PFSK-1 (cell line): ENCODE data around the gene NAA40.

ENCODE experiments used
- FOXP2 ChIP-seq: optimal IDR thresholded peaks from 2 replicates; pipeline ENCODE3; 2011; ENCODE audit warnings: borderline replicate concordance, control low read depth, inconsistent platforms; ENCODE audit not compliant: insufficient read depth; ENCODE audit errors: extremely low read length, extremely low read depth
- POLR2AphosphoS5 ChIP-seq: IDR thresholded peaks from 2 replicates; pipeline ENCODE4 v1.6.1; 2012; ENCODE audit warnings: low read depth, mild to moderate bottlenecking, control low read depth, low read length, moderate library complexity
- SIN3A ChIP-seq: IDR thresholded peaks from 2 replicates; pipeline ENCODE4 v1.6.1; 2012; ENCODE audit warnings: mild to moderate bottlenecking, low read length, moderate library complexity, borderline replicate concordance; ENCODE audit not compliant: insufficient read depth
- TAF1 ChIP-seq: IDR thresholded peaks from 2 replicates; pipeline ENCODE4 v1.6.1; 2012; ENCODE audit warnings: low read length, control low read depth, borderline replicate concordance; ENCODE audit not compliant: insufficient read depth
- TF ChIP-seq, protein P1 (sequence below), 2 experiments: IDR thresholded peaks; 2 replicates each; pipeline versions ENCODE4 v1.6.1 to v1.8.0; 2011 to 2012; ENCODE audit warnings: low read depth in 2 of 2, low read length in 2 of 2, control low read depth in 1 of 2, inconsistent platforms in 1 of 2, mild to moderate bottlenecking in 1 of 2, moderate library complexity in 1 of 2; ENCODE audit not compliant: insufficient read depth in 1 of 2

The NAA40 gene

DNA sequence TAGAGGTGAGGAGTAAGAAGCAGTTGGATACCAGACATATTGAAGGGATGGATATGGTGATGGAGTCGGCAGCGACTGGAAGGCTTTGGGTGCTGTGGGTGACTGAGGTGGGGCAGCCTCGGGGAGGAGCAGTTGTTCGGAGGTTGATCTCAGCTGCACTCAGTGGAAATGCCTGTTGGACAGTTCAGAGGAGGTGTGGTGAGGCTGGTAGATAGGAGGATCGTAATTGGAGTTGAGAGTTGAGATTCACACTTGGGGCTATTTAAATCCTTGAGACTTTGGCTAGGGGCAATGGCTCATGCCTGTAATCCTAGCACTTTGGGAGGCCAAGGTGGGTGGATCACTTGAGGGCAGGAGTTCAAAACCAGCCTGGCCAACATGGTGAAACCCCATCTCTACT is 54.3 kb downstream of the NAA40 start:
- TF ChIP-seq POLR2AphosphoS5 = no peak
- TF ChIP-seq, protein P1, sequence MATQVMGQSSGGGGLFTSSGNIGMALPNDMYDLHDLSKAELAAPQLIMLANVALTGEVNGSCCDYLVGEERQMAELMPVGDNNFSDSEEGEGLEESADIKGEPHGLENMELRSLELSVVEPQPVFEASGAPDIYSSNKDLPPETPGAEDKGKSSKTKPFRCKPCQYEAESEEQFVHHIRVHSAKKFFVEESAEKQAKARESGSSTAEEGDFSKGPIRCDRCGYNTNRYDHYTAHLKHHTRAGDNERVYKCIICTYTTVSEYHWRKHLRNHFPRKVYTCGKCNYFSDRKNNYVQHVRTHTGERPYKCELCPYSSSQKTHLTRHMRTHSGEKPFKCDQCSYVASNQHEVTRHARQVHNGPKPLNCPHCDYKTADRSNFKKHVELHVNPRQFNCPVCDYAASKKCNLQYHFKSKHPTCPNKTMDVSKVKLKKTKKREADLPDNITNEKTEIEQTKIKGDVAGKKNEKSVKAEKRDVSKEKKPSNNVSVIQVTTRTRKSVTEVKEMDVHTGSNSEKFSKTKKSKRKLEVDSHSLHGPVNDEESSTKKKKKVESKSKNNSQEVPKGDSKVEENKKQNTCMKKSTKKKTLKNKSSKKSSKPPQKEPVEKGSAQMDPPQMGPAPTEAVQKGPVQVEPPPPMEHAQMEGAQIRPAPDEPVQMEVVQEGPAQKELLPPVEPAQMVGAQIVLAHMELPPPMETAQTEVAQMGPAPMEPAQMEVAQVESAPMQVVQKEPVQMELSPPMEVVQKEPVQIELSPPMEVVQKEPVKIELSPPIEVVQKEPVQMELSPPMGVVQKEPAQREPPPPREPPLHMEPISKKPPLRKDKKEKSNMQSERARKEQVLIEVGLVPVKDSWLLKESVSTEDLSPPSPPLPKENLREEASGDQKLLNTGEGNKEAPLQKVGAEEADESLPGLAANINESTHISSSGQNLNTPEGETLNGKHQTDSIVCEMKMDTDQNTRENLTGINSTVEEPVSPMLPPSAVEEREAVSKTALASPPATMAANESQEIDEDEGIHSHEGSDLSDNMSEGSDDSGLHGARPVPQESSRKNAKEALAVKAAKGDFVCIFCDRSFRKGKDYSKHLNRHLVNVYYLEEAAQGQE (IDR thresholded peaks at IDR 0.05; ENCODE audit: insufficient read depth in 1 of 2, low read depth in 2 of 2, low read length in 2 of 2) = no peak
- no peak for TF ChIP-seq SIN3A
- no peak for TF ChIP-seq TAF1
- TF ChIP-seq FOXP2 = no peak

DNA sequence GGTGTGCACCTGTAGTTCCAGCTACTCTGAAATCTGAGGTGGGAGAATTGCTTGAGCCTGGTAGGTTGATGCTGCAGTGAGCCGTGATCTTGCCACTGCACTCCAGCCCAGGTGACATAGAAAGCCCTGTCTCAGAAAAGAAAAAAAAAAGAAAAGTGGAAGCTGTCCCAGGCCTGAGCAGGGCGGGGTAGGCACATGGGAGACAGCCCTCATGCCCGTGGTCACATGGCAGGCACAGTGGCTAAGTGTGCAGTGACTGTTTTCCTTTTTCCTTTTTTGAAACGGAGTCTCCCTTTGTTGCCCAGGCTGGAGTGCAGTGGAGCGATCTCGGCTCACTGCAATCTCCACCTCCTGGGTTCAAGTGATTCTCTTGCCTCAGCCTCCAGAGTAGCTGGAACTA is 55.2 kb downstream of the NAA40 start:
- no peak for TF ChIP-seq FOXP2

DNA sequence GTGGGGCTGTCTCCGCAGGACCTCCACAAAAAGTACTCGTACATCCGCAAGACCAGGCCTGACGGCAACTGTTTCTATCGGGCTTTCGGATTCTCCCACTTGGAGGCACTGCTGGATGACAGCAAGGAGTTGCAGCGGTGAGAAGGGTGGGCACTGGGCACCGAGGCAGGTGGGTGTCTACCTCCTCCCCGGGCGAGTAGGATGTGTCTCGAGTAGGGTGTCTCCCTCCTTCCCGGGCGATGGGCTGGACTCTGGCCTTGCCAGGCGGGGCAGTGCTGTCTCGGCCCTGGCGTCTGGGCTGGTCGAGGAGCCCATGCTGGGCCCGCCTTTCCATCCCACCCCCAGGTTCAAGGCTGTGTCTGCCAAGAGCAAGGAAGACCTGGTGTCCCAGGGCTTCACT is 57.7 kb downstream of the NAA40 start:
- TF ChIP-seq SIN3A = no peak
- TF ChIP-seq FOXP2 = no peak
- no peak for TF ChIP-seq POLR2AphosphoS5
- TF ChIP-seq, protein P1 (IDR thresholded peaks at IDR 0.05; ENCODE audit: insufficient read depth in 1 of 2, low read depth in 2 of 2, low read length in 2 of 2) = no peak
- no peak for TF ChIP-seq TAF1

DNA sequence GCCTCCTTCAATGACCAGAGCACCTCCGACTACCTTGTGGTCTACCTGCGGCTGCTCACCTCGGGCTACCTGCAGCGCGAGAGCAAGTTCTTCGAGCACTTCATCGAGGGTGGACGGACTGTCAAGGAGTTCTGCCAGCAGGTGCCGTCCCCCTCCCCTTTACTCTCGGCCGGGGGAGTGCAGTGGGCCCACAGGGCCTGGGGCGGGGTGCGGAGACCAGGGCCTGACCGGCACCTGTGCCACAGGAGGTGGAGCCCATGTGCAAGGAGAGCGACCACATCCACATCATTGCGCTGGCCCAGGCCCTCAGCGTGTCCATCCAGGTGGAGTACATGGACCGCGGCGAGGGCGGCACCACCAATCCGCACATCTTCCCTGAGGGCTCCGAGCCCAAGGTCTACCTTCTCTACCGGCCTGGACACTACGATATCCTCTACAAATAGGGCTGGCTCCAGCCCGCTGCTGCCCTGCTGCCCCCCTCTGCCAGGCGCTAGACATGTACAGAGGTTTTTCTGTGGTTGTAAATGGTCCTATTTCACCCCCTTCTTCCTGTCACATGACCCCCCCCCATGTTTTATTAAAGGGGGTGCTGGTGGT is 58.4 kb downstream of the NAA40 start:
- TF ChIP-seq POLR2AphosphoS5 = no peak

DNA sequence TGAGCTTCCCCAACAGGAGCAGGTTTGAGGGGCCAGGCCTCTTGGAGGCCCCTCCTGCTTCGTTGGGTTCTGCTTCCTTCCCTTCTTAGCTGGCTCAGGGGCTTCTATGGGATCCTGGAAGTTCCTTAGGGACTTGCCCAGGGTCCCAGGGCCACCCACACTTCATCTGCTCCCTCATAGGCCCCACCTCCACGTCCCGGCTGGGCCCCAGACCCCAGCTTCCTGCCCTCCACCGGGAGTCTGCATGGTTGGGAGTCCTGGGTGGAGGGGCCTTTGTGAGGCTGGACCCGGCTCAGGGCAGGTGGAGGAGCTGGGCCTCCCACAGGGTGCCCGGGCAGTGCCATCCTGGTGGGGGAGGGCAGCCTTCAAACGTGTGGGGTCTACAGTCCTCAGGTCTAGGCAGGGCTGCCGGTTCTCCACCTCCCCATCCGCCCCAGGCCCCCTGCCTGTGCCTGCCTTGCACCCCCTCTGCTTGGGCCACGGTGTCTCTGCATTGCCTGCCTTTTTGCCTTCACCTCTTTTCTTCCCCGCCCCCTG is 59.1 kb downstream of the NAA40 start:
- TF ChIP-seq SIN3A (no peak), FOXP2 (no peak), TAF1 (no peak), POLR2AphosphoS5 (no peak)
- TF ChIP-seq, protein P1 (IDR thresholded peaks at IDR 0.05; ENCODE audit: insufficient read depth in 1 of 2, low read depth in 2 of 2, low read length in 2 of 2) = no peak

DNA sequence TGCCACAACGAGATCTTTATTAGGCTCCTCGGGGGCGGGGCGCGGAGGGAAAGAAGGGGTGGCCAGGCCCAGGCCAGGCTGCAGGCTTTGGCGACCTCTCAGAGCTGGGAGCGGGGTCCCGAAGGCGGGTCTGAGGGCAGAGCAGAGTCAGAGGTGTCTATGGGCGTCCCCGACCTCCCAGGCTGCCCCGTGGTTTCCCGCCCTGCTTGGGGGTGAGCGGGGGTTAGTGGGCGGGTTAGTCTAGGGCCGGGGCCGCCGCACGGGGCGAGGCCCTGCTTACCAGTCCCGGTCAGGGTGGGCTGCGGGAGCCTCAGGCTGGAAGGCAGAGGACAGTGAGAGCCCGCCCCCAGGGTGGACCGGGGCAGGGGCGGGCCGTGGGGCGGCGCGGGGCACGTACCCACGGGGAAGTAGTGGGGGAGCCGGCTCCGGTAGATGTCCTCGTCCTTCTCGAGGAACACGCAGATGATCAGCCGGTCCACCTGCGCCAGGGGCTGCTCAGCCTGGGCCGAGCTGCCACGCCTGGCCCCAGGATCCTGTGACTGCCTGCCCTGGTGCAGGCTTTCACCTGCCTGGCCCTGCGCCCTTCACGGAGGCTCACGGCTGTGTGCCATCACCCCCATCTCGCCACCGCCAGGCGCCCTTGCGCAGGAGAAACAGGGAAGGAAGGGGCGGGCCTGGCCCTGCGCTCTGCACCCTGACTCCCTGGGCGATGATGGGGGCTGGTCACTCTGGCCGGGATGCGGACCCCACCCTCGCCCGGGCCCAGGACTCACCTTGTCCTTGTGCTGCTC is 60.0 kb downstream of the NAA40 start:
- TF ChIP-seq FOXP2 (no peak), TAF1 (no peak), SIN3A (no peak), POLR2AphosphoS5 (no peak)
- TF ChIP-seq, protein P1 (IDR thresholded peaks at IDR 0.05; ENCODE audit: insufficient read depth in 1 of 2, low read depth in 2 of 2, low read length in 2 of 2) = no peak
